ENCODE measurements around the gene HOXB9.

The HOXB9 gene

GRCh38 chr17:48622857-48623256 lies 3.3 kb downstream of the HOXB9 start:
- DNase-seq = no peak

- DNase-seq = no peak
Measured at GRCh38 chr17:48621410-48622392, 4.5 kb downstream of the HOXB9 start.

GRCh38 chr17:48620461-48621139 lies 5.6 kb downstream of the HOXB9 start:
- DNase-seq = no peak

GRCh38 chr17:48619826-48620449 lies 6.2 kb downstream of the HOXB9 start:
- DNase-seq = no peak

- DNase-seq = peak; percentile 80
Measured at GRCh38 chr17:48618256-48618896, 7.8 kb downstream of the HOXB9 start.

- DNase-seq = no peak
Measured at GRCh38 chr17:48617471-48618255, 8.5 kb downstream of the HOXB9 start.

- no peak for DNase-seq
Measured at GRCh38 chr17:48616717-48617470, 9.3 kb downstream of the HOXB9 start.

- no peak for DNase-seq
Measured at GRCh38 chr17:48615963-48616716, 10.0 kb downstream of the HOXB9 start.

GRCh38 chr17:48615047-48615962 lies 10.9 kb downstream of the HOXB9 start, which contains the start of gene HOXB8:
TSS of gene HOXB8 (minus strand) at chr17:48615292. CDS start at chr17:48614704, 588 bp downstream.
- peak; percentile 24 for DNase-seq

GRCh38 chr17:48613862-48614694 lies 12.1 kb downstream of the HOXB9 start:
- peak; percentile 60 for DNase-seq

- DNase-seq = peak; percentile 71
Measured at GRCh38 chr17:48612854-48613691, 13.1 kb downstream of the HOXB9 start.

- DNase-seq = no peak
Measured at GRCh38 chr17:48612456-48612853, 13.7 kb downstream of the HOXB9 start.

- peak; percentile 90 for DNase-seq
Measured at GRCh38 chr17:48611681-48612455, 14.3 kb downstream of the HOXB9 start.

GRCh38 chr17:48611213-48611612 lies 14.9 kb downstream of the HOXB9 start:
- peak; percentile 43 for DNase-seq

GRCh38 chr17:48610282-48611211 lies 15.6 kb downstream of the HOXB9 start, which contains the start of gene HOXB7:
TSS of gene HOXB7 (minus strand) at chr17:48611017. CDS start at chr17:48610918, 99 bp downstream.
- peak; percentile 84 for DNase-seq
